HG03520 (cell line): ENCODE results near the gene FLII.
"Not testable (repeated sequence)": the region's sequence is repeated elsewhere in the genome, so short reads cannot be mapped to it uniquely, and the experiment has no call there.

Experiments
- ATAC-seq: cut with Tn5 transposase; IDR thresholded peaks from one replicate; pipeline ENCODE4 v1.9.1; 2021; ENCODE audit warnings: mild to moderate bottlenecking, moderate library complexity; ENCODE audit not compliant: unreplicated experiment

FLII gene

DNA sequence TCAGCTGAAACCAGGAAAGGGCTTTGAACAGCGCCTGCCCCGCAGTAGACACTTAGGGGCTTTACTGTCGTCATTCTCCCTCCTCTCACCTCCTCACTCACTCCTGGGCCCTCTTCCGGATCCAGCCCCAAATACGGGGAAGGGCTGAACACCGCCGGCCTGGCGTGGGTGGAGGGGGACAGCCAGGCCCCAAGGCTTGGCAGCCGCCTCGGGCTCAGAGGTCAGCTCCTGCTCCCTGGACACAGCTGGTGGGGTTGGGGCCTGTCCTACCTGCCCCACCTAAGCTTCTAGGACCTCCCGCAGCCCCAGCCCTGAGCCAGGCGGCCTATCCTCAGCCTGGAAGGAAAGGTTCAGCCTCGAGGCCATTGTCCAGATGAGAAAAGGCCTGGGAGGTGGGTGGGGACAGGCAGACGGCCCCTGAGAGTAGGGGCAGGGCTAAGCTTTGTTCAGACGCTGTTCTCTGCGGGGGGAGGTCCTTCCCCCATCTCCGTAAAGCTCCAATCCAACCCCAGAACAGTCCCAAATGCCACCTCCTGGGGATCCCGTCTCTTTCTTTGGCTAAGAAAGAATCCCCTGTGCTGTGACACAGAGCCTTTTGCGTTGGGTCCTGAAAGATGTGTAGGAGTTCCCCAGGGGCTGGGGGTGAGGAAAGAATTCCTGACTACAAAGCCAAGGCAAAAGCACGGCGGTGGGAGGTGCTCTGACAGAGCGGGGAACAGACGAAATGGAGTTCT lies 34.0 kb downstream of the FLII start:
- no peak for ATAC-seq

GRCh38 chr17:18224053-18224386 lies 34.5 kb downstream of the FLII start:
- ATAC-seq, result no peak

GRCh38 chr17:18218756-18219415 lies 39.7 kb downstream of the FLII start:
- ATAC-seq, result no peak

GRCh38 chr17:18217412-18218015 lies 41.0 kb downstream of the FLII start:
- ATAC-seq, result no peak

DNA sequence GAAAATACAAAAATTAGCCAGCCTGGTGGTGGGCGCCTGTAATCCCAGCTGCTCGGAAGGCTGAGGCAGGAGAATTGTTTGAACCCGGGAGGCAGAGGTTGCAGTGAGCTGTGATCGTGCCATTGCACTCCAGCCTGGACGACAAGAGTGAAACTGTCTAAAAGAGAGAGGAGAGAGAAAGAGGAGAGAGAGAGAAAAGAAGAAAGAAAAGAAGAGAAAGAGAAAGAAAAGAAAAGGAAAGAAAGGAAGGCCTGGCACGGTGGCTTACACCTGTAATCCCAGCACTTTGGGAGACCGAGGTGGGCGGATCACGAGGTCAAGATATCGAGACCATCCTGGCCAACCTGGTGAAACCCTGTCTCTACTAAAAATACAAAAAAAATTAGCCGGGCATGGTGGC lies 41.6 kb downstream of the FLII start:
- ATAC-seq, result not testable (repeated sequence)

DNA sequence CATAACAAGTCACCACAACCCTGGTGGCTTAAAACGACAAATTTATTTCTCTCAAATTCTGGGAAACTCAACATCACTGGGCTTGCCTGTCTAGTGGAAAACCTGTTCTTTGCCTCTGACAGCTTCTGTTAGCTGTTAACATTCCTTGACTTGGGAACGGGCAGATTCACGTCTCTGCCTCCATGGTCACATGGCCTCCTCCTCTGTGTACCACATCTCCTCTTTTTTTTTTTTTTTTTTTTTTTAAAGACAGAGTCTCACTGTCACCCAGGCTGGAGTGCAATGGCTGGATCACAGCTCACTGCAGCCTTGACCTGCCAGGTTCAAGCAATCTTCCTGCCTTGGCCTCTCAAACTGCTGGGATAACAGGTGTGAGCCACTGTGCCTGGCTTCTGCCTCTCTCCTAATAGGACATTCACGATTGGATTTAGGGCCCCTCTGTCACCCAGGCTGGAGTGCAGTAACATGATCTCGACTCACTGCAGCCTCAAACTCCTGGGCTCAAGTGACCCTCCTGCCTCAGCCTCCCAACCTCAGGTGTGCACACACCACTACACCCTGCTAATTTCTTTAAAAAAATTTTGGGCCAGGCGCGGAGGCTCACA lies 44.8 kb downstream of the FLII start:
- ATAC-seq, result no peak

- ATAC-seq, result no peak
Observed at GRCh38 chr17:18208092-18208491, 50.4 kb downstream of the FLII start.

- ATAC-seq, result no peak
Observed at GRCh38 chr17:18206962-18207361, 51.6 kb downstream of the FLII start.

GRCh38 chr17:18205861-18206260 lies 52.7 kb downstream of the FLII start:
- no peak for ATAC-seq

DNA sequence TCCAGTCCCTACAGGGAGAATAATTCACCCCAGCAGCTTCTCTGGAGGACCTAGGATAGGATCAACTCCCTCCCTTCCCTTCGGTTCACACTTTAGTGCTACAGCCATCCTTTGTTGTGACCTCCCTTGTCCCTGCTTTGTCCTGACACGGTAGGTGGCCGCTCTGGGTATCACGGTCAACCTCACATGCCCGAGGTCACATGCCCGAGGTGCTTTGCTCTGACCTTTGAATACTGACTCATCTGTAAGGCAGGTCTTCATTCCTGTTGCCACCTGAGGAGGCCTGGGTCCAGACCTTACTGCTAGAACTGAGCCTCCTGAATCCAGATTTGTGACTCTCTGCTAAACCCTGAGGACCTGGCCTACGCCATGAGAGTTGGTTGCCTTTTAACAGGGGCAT lies 55.2 kb downstream of the FLII start:
- ATAC-seq, result no peak

DNA sequence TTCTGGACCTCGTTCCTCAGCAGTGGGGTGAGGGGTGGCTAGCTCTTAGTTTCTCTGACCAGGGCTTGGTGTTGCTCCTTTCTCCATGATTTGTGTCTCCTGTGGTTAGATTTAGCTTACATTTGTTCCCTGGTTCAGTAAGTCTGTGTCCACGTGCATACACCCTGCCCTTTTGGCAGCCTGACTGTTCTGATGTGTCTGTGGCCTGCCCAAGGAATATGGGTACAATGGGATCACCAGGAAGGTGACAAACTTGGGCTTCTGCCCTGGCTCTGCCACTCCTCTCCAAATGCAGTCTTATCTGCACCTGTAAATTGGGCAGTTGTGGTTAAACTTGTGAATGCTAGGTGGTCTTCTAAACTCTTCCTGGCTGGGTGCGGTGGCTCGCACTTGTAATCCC lies 57.4 kb downstream of the FLII start:
- ATAC-seq, result no peak

GRCh38 chr17:18198530-18198929 lies 60.0 kb downstream of the FLII start:
- ATAC-seq, result no peak

- ATAC-seq, result no peak
Observed at GRCh38 chr17:18197535-18198194, 60.9 kb downstream of the FLII start.

GRCh38 chr17:18195246-18195645 lies 63.3 kb downstream of the FLII start:
- no peak for ATAC-seq
